Liver (tissue), 3 donors: ENCODE results near the gene GUCA1A.

ENCODE experiments used
- ATF3 ChIP-seq: IDR thresholded peaks from 2 replicates; pipeline ENCODE4 v1.6.1; 2016; ENCODE audit warnings: antibody characterized with exemption
- EGR1 ChIP-seq, 2 donors: IDR thresholded peaks; 2 replicates each; pipeline ENCODE4 v1.6.1; 2016 to 2018; ENCODE audit warnings: antibody characterized with exemption in 2 of 2, low read depth in 2 of 2
- HNF4A ChIP-seq, 2 donors: conservative IDR thresholded peaks; 2 replicates each; pipeline ENCODE4 v1.6.1; 2016; ENCODE audit warnings: antibody characterized with exemption in 2 of 2, mild to moderate bottlenecking in 2 of 2
- HNF4G ChIP-seq: IDR thresholded peaks from 2 replicates; pipeline ENCODE4 v1.6.1; 2016; ENCODE audit warnings: antibody characterized with exemption
- JUND ChIP-seq, 2 donors: IDR thresholded peaks; 2 replicates each; pipeline ENCODE4 v1.6.1; 2016; ENCODE audit warnings: antibody characterized with exemption in 2 of 2
- REST ChIP-seq: IDR thresholded peaks from 2 replicates; pipeline ENCODE4 v1.6.1; 2016; ENCODE audit warnings: antibody characterized with exemption, mild to moderate bottlenecking
- TAF1 ChIP-seq: conservative IDR thresholded peaks from 2 replicates; pipeline ENCODE4 v1.6.1; 2016; ENCODE audit warnings: antibody characterized with exemption, mild to moderate bottlenecking
- YY1 ChIP-seq: IDR thresholded peaks from 2 replicates; pipeline ENCODE4 v1.6.1; 2016; ENCODE audit warnings: antibody characterized with exemption, mild to moderate bottlenecking
- TF ChIP-seq, protein P1 (sequence below): fragments of 150-350 bp; IDR thresholded peaks from 2 replicates; pipeline ENCODE4 v1.5.1; 2017; ENCODE audit warnings: improper control_type of control experiment, low read depth, low read length; ENCODE audit not compliant: missing input control
- TF ChIP-seq, protein P2 (sequence below): IDR thresholded peaks from 2 replicates; pipeline ENCODE4 v1.6.1; 2016; ENCODE audit warnings: antibody characterized with exemption
- donor health status: healthy.
- donor health status: healthy.

- TF ChIP-seq REST (no peak), HNF4G (no peak), TAF1 (no peak), EGR1 (IDR thresholded peaks at IDR 0.05; ENCODE audit: low read depth in 2 of 2) (no peak), YY1 (no peak), HNF4A (conservative IDR thresholded peaks at IDR 0.05) (no peak), ATF3 (no peak), JUND (IDR thresholded peaks at IDR 0.05) (no peak)
- TF ChIP-seq, protein P1, sequence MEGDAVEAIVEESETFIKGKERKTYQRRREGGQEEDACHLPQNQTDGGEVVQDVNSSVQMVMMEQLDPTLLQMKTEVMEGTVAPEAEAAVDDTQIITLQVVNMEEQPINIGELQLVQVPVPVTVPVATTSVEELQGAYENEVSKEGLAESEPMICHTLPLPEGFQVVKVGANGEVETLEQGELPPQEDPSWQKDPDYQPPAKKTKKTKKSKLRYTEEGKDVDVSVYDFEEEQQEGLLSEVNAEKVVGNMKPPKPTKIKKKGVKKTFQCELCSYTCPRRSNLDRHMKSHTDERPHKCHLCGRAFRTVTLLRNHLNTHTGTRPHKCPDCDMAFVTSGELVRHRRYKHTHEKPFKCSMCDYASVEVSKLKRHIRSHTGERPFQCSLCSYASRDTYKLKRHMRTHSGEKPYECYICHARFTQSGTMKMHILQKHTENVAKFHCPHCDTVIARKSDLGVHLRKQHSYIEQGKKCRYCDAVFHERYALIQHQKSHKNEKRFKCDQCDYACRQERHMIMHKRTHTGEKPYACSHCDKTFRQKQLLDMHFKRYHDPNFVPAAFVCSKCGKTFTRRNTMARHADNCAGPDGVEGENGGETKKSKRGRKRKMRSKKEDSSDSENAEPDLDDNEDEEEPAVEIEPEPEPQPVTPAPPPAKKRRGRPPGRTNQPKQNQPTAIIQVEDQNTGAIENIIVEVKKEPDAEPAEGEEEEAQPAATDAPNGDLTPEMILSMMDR: no peak
- TF ChIP-seq, protein P2, sequence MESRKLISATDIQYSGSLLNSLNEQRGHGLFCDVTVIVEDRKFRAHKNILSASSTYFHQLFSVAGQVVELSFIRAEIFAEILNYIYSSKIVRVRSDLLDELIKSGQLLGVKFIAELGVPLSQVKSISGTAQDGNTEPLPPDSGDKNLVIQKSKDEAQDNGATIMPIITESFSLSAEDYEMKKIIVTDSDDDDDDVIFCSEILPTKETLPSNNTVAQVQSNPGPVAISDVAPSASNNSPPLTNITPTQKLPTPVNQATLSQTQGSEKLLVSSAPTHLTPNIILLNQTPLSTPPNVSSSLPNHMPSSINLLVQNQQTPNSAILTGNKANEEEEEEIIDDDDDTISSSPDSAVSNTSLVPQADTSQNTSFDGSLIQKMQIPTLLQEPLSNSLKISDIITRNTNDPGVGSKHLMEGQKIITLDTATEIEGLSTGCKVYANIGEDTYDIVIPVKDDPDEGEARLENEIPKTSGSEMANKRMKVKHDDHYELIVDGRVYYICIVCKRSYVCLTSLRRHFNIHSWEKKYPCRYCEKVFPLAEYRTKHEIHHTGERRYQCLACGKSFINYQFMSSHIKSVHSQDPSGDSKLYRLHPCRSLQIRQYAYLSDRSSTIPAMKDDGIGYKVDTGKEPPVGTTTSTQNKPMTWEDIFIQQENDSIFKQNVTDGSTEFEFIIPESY: no peak
Measured at GRCh38 chr6:42154461-42155209, 18.5 kb upstream of the GUCA1A start.
